Endothelial cell of umbilical vein (primary cell): Measurements from ENCODE around the gene SERPINB6. TPM values are rescaled to one million over a fixed set of nuclear protein-coding genes. Genes with fewer than 3 reads are reported as not detected.

Source experiments
- BruUV-seq: library from RNA; stranded (reverse); fragments of 400-500 nt; replicated peaks from 2 replicates; lab custom pipeline; 2021; lab: Mats Ljungman, UMichigan
- CTCF ChIA-PET: fragments of 300-600, 350-600 bp; sonication (Branson Sonifier 250); formaldehyde crosslinking; loops from one replicate; lab custom pipeline; 2021; ENCODE audit warnings: antibody characterized with exemption, inconsistent platforms; lab: Charles Lee
- POLR2A ChIA-PET: fragments of 300-600, 350-600 bp; sonication (Branson Sonifier 250); formaldehyde crosslinking; loops from one replicate; lab custom pipeline; 2021; ENCODE audit warnings: antibody characterized with exemption, inconsistent platforms; lab: Charles Lee
- DNase-seq: peaks from one replicate; pipeline ENCODE4 v3.0.0-alpha.2; 2011; ENCODE audit warnings: low read depth, low spot score
- FAIRE-seq: peaks from 2 replicates; lab custom pipeline; 2011; peaks lifted over from hg19 to GRCh38; lab: Jason Lieb, UNC
- H2AFZ ChIP-seq: 2 replicates; pipeline ENCODE4 v1.6.0; 2012; ENCODE audit warnings: low read depth, low read length, control low read depth, inconsistent platforms
- H3K27ac ChIP-seq: 2 replicates; pipeline ENCODE4 v1.5.1; 2011; ENCODE audit warnings: low read depth, mild to moderate bottlenecking, control low read depth, low read length, moderate library complexity; ENCODE audit not compliant: insufficient read depth
- H3K27me3 ChIP-seq, 2 experiments: 2 replicates each; pipeline versions ENCODE4 v1.6.0 to v1.6.1; 2011; ENCODE audit warnings: low read length in 2 of 2, mixed read lengths in 1 of 2; ENCODE audit not compliant: control insufficient read depth in 2 of 2, insufficient read depth in 2 of 2
- H3K36me3 ChIP-seq, 2 experiments: 2 replicates in 1 of 2; 3 replicates in 1 of 2; pipeline ENCODE4 v1.5.1; 2011; ENCODE audit warnings: low read length in 2 of 2, mild to moderate bottlenecking in 1 of 2, moderate library complexity in 1 of 2; ENCODE audit not compliant: control insufficient read depth in 2 of 2, insufficient read depth in 2 of 2; ENCODE audit errors: extremely low read depth in 1 of 2
- H3K4me1 ChIP-seq: 3 replicates; pipeline ENCODE4 v1.5.1; 2011; ENCODE audit warnings: mild to moderate bottlenecking, low read length; ENCODE audit not compliant: control insufficient read depth, insufficient read depth; ENCODE audit errors: extremely low read depth
- H3K4me2 ChIP-seq: 2 replicates; pipeline ENCODE4 v1.6.1; 2011; ENCODE audit warnings: low read length, control low read depth, mixed read lengths; ENCODE audit not compliant: insufficient read depth
- H3K4me3 ChIP-seq, 3 experiments: fragments of 200-600 bp in 1 of 3; sonication (generic), shearing (Covaris generic) in 1 of 3; replicated peaks in 1 of 3; 2 replicates each; pipeline ENCODE4 v1.5.1; 2011 to 2016; ENCODE audit warnings: control low read depth in 3 of 3, low read length in 3 of 3, mild to moderate bottlenecking in 2 of 3, inconsistent platforms in 1 of 3, low read depth in 1 of 3, moderate library complexity in 1 of 3; ENCODE audit not compliant: insufficient read depth in 1 of 3
- H3K79me2 ChIP-seq: 2 replicates; pipeline ENCODE4 v1.6.0; 2012; ENCODE audit warnings: low read length, inconsistent platforms; ENCODE audit not compliant: control insufficient read depth, insufficient read depth
- H3K9ac ChIP-seq: replicated peaks from 2 replicates; pipeline ENCODE3; 2011; ENCODE audit warnings: low read length, control low read depth; ENCODE audit not compliant: insufficient read depth; ENCODE audit errors: extremely low read depth
- H3K9me1 ChIP-seq: replicated peaks from 3 replicates; pipeline ENCODE4 v1.6.0; 2011; ENCODE audit warnings: mild to moderate bottlenecking, low read length; ENCODE audit not compliant: control insufficient read depth, insufficient read depth; ENCODE audit errors: extremely low read depth
- H3K9me3 ChIP-seq: replicated peaks from 2 replicates; pipeline ENCODE4 v1.5.1; 2012; ENCODE audit warnings: low read length, inconsistent platforms; ENCODE audit not compliant: control insufficient read depth, insufficient read depth
- H4K20me1 ChIP-seq: replicated peaks from 2 replicates; pipeline ENCODE3; 2011; ENCODE audit warnings: mild to moderate bottlenecking, low read length; ENCODE audit not compliant: control insufficient read depth, insufficient read depth; ENCODE audit errors: extremely low read depth
- EZH2 ChIP-seq: IDR thresholded peaks from 2 replicates; pipeline ENCODE4 v1.6.1; 2012; ENCODE audit warnings: borderline replicate concordance, low read depth, mild to moderate bottlenecking, moderate library complexity, low read length, inconsistent platforms; ENCODE audit not compliant: severe bottlenecking
- FOS ChIP-seq: IDR thresholded peaks from 2 replicates; pipeline ENCODE4 v1.6.1; 2011; ENCODE audit warnings: mild to moderate bottlenecking, low read length, moderate library complexity, borderline replicate concordance; ENCODE audit not compliant: insufficient read depth
- GATA2 ChIP-seq: IDR thresholded peaks from 2 replicates; pipeline ENCODE4 v1.7.0; 2011; ENCODE audit warnings: low read depth, mild to moderate bottlenecking, moderate library complexity, mixed read lengths, low read length; ENCODE audit not compliant: insufficient read length, insufficient read depth
- JUN ChIP-seq: IDR thresholded peaks from 2 replicates; pipeline ENCODE4 v1.6.1; 2011; ENCODE audit warnings: borderline replicate concordance, low read depth; ENCODE audit not compliant: insufficient read length, insufficient read depth
- MYC ChIP-seq: IDR thresholded peaks from one replicate; pipeline ENCODE4 v1.6.1; 2011; ENCODE audit warnings: mild to moderate bottlenecking, low read depth, low read length
- POLR2A ChIP-seq: IDR thresholded peaks from 2 replicates; pipeline ENCODE4 v1.6.1; 2012; ENCODE audit warnings: low read depth, mild to moderate bottlenecking, control low read depth, low read length
- POLR2AphosphoS5 ChIP-seq: IDR thresholded peaks from 2 replicates; pipeline ENCODE4 v1.6.1; 2012; ENCODE audit warnings: low read depth, mild to moderate bottlenecking, control low read depth, low read length, moderate library complexity; ENCODE audit not compliant: insufficient read depth
- dilution Hi-C: fragments of 300-500 bp; cut with MboI; formaldehyde crosslinking; loops from one replicate; pipeline ENCODE4 v1.15.0; 2019; ENCODE audit warnings: low sequenced_read_pairs; ENCODE audit not compliant: extremely low pct_ligation_motif_present
- intact Hi-C: fragments of 100-400 bp; cut with micrococcal nuclease; formaldehyde crosslinking; loops from one replicate; pipeline ENCODE4 v1.10.0; 2022
- polyA plus RNA-seq, 4 experiments: library from polyadenylated mRNA; depleted of rRNA in 3 of 4; stranded (reverse) in 3 of 4; unstranded in 1 of 4; fragments of >200 nt; gene quantifications; 2 replicates each; pipeline versions ENCODE4 v1.2.1 to v1.2.3, GENCODE V29; 2011 to 2012; ENCODE audit warnings: missing spikeins in 1 of 4
- total RNA-seq: library from RNA; stranded (reverse); gene quantifications from 2 replicates; pipeline ENCODE4 v1.2.3, GENCODE V29; 2021
- TF ChIP-seq, protein P1 (sequence below): IDR thresholded peaks from 2 replicates; pipeline ENCODE4 v1.6.1; 2011; ENCODE audit not compliant: insufficient read depth, insufficient read length
- TF ChIP-seq, protein P2 (sequence below), 2 donors: IDR thresholded peaks; 1 replicate in 1 of 2; 2 replicates in 1 of 2; pipeline ENCODE4 v1.5.1; 2011; ENCODE audit warnings: low read length in 2 of 2, mild to moderate bottlenecking in 2 of 2, moderate library complexity in 2 of 2, control low read depth in 1 of 2, inconsistent platforms in 1 of 2, low read depth in 1 of 2; ENCODE audit not compliant: insufficient read depth in 1 of 2; ENCODE audit errors: extremely low read depth in 1 of 2

Gene SERPINB6
- total and polyA plus RNA-seq, 2 donors (not counting 3 experiments of a cell fraction or from before 2014, with no cell fraction given): 145 to 151 TPM

DNA sequence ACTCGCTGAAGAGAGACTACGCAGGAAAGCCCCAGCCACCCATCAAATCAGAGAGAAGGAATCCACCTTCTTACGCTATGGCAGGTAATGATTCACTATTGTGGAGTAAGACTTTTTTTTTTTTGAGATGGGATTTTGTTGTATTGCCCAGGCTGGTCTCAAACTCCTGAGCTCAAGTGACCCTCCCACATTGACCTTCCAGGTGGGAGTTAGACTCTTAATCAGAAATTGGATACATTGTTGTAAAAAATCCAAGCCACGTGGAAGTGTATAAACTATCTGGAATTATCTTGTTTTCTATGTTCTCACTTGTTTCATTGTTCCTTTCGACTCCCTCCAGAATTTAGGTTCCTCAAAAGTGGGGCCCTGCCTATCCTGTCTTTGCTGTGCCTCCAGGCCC lies 35.1 kb upstream of the SERPINB6 start:
- Histone ChIP-seq H3K79me2 (no peaks in the 10 kb centered on the region), H3K36me3 (peaks cover 0 to 3% of the 10 kb centered on the region in 2 experiments), H3K27ac (no peak overlapping the region), H4K20me1 (no peaks in the 10 kb centered on the region), H3K9me1 (no peaks in the 10 kb centered on the region), H3K27me3 (no peaks in the 10 kb centered on the region), H3K9me3 (no peaks in the 10 kb centered on the region), H3K9ac (no peak overlapping the region), H2AFZ (no peak overlapping the region), H3K4me3 (no peak overlapping the region), H3K4me2 (no peak overlapping the region), H3K4me1 (peaks cover 3% of the 10 kb centered on the region)
- DNase-seq (no peak), FAIRE-seq (no peak)
- CTCF ChIA-PET: no interaction called here
- TF ChIP-seq EZH2 (no peak), GATA2 (no peak), POLR2A (no peak), POLR2AphosphoS5 (no peak), JUN (no peak), FOS (no peak), MYC (no peak)
- TF ChIP-seq, protein P1, sequence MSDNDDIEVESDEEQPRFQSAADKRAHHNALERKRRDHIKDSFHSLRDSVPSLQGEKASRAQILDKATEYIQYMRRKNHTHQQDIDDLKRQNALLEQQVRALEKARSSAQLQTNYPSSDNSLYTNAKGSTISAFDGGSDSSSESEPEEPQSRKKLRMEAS: no peak
- TF ChIP-seq, protein P2, sequence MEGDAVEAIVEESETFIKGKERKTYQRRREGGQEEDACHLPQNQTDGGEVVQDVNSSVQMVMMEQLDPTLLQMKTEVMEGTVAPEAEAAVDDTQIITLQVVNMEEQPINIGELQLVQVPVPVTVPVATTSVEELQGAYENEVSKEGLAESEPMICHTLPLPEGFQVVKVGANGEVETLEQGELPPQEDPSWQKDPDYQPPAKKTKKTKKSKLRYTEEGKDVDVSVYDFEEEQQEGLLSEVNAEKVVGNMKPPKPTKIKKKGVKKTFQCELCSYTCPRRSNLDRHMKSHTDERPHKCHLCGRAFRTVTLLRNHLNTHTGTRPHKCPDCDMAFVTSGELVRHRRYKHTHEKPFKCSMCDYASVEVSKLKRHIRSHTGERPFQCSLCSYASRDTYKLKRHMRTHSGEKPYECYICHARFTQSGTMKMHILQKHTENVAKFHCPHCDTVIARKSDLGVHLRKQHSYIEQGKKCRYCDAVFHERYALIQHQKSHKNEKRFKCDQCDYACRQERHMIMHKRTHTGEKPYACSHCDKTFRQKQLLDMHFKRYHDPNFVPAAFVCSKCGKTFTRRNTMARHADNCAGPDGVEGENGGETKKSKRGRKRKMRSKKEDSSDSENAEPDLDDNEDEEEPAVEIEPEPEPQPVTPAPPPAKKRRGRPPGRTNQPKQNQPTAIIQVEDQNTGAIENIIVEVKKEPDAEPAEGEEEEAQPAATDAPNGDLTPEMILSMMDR (IDR thresholded peaks at IDR 0.05; ENCODE audit: extremely low read depth in 1 of 2, insufficient read depth in 1 of 2, low read depth in 1 of 2, low read length in 2 of 2): no peak
- dilution Hi-C loops (no loop called here), intact Hi-C loops (no loop called here)
- POLR2A ChIA-PET: no interaction called here
- BruUV-seq: no TSS peak
